Femur (tissue), 1 donor: ENCODE results near the gene ASH1L.
"Not testable (repeated sequence)": the region's sequence is repeated elsewhere in the genome, so short reads cannot be mapped to it uniquely, and the experiment has no call there.

Source experiments
- DNase-seq: peaks from one replicate; pipeline ENCODE4 v3.0.0-alpha.2; 2017

Gene ASH1L

GRCh38 chr1:155562581-155563376 lies at the start of gene ASH1L:
TSS of gene ASH1L (minus strand) at chr1:155562803. CDS start at chr1:155521519, 41,284 bp downstream.
- DNase-seq, result peak; percentile 97

- not testable (repeated sequence) for DNase-seq
Observed at GRCh38 chr1:155610257-155610647, 47.6 kb upstream of the ASH1L start.

GRCh38 chr1:155609515-155610256 lies 47.1 kb upstream of the ASH1L start, which contains the start of gene MSTO1:
TSS of gene MSTO1 (plus strand) at chr1:155610218. CDS start at chr1:155610249, 31 bp downstream.
- peak; percentile 97 for DNase-seq

- DNase-seq, result no peak
Observed at GRCh38 chr1:155608888-155609225, 46.3 kb upstream of the ASH1L start.

GRCh38 chr1:155607708-155608107 lies 45.1 kb upstream of the ASH1L start:
- no peak for DNase-seq

GRCh38 chr1:155599828-155600572 lies 37.4 kb upstream of the ASH1L start:
- not testable (repeated sequence) for DNase-seq

GRCh38 chr1:155598842-155599331 lies 36.3 kb upstream of the ASH1L start:
- peak; percentile 28 for DNase-seq

- DNase-seq, result no peak
Observed at GRCh38 chr1:155596864-155597263, 34.3 kb upstream of the ASH1L start.

- not testable (repeated sequence) for DNase-seq
Observed at GRCh38 chr1:155595877-155596474, 33.4 kb upstream of the ASH1L start.

- DNase-seq, result no peak
Observed at GRCh38 chr1:155591770-155592169, 29.2 kb upstream of the ASH1L start.

- not testable (repeated sequence) for DNase-seq
Observed at GRCh38 chr1:155590516-155591247, 28.1 kb upstream of the ASH1L start.

GRCh38 chr1:155589282-155589681 lies 26.7 kb upstream of the ASH1L start:
- not testable (repeated sequence) for DNase-seq

GRCh38 chr1:155583846-155584245 lies 21.2 kb upstream of the ASH1L start:
- DNase-seq, result not testable (repeated sequence)

GRCh38 chr1:155575608-155576007 lies 13.0 kb upstream of the ASH1L start:
- DNase-seq, result not testable (repeated sequence)

- no peak for DNase-seq
Observed at GRCh38 chr1:155574077-155574476, 11.5 kb upstream of the ASH1L start.

GRCh38 chr1:155570593-155570990 lies 8.0 kb upstream of the ASH1L start:
- DNase-seq, result no peak

GRCh38 chr1:155569988-155570592 lies 7.5 kb upstream of the ASH1L start:
- DNase-seq, result no peak

- not testable (repeated sequence) for DNase-seq
Observed at GRCh38 chr1:155563377-155564022, 897 bp upstream of the ASH1L start.

- DNase-seq, result not testable (repeated sequence)
Observed at GRCh38 chr1:155561779-155562580, 623 bp downstream of the ASH1L start.

- no peak for DNase-seq
Observed at GRCh38 chr1:155555915-155556314, 6.7 kb downstream of the ASH1L start.
